ENCODE results near the gene TRIM66.

The TRIM66 gene

GRCh38 chr11:8720352-8720751, 37.9 kb upstream of the TRIM66 start:
- no peak for TF ChIP-seq CTCF (conservative IDR thresholded peaks at IDR 0.05; ENCODE audit: low read depth, low read length)
- H3K4me3 ChIP-seq (ENCODE audit: low read depth, low read length) = no peak overlapping the region
- no peak for DNase-seq (ENCODE audit: low read depth)

GRCh38 chr11:8719721-8720120, 37.3 kb upstream of the TRIM66 start:
- no peak for TF ChIP-seq CTCF (conservative IDR thresholded peaks at IDR 0.05; ENCODE audit: low read depth, low read length)
- DNase-seq (ENCODE audit: low read depth) = no peak
- H3K4me3 ChIP-seq (ENCODE audit: low read depth, low read length) = no peak overlapping the region

- no peak for TF ChIP-seq CTCF (conservative IDR thresholded peaks at IDR 0.05; ENCODE audit: low read depth, low read length)
- no peak overlapping the region for H3K4me3 ChIP-seq (ENCODE audit: low read depth, low read length)
- DNase-seq (ENCODE audit: low read depth) = peak; percentile 78
These were observed 36.8 kb upstream of the TRIM66 start for GRCh38 chr11:8719211-8719649.

- H3K4me3 ChIP-seq (ENCODE audit: low read depth, low read length) = no peak overlapping the region
- TF ChIP-seq CTCF (conservative IDR thresholded peaks at IDR 0.05; ENCODE audit: low read depth, low read length) = no peak
- DNase-seq (ENCODE audit: low read depth) = peak; percentile 92
These were observed 35.6 kb upstream of the TRIM66 start for GRCh38 chr11:8717876-8718753.

- H3K4me3 ChIP-seq (ENCODE audit: low read depth, low read length) = no peak overlapping the region
- no peak for TF ChIP-seq CTCF (conservative IDR thresholded peaks at IDR 0.05; ENCODE audit: low read depth, low read length)
These were observed 35.0 kb upstream of the TRIM66 start for GRCh38 chr11:8717544-8717875.

GRCh38 chr11:8715501-8715900, 33.0 kb upstream of the TRIM66 start:
- DNase-seq (ENCODE audit: low read depth) = no peak
- no peak overlapping the region for H3K4me3 ChIP-seq (ENCODE audit: low read depth, low read length)
- no peak for TF ChIP-seq CTCF (conservative IDR thresholded peaks at IDR 0.05; ENCODE audit: low read depth, low read length)

More at GRCh38 chr11:8717544-8717875, 35.0 kb upstream of the TRIM66 start:
- no peak for DNase-seq (ENCODE audit: low read depth)

Data from choroid plexus epithelial cell (primary cell).